HCT116 (cell line): ENCODE data around the gene MCTP2. TPM values are rescaled to one million over a fixed set of nuclear protein-coding genes. Genes with fewer than 3 reads are reported as not detected.

Source experiments
- ATAC-seq: fragments of 200-7000 bp; cut with Tn5 transposase; 2 replicates; pipeline ENCODE4 v1.9.1; 2020; ENCODE audit warnings: mild to moderate bottlenecking, moderate library complexity
- BruUV-seq: library from RNA; stranded (reverse); fragments of 400-500 nt; replicated peaks from 2 replicates; lab custom pipeline; 2021; lab: Mats Ljungman, UMichigan
- CTCF ChIA-PET: fragments of 300-600 bp; sonication (Branson Sonifier 250); formaldehyde crosslinking; loops from one replicate; lab custom pipeline; 2021; ENCODE audit warnings: antibody characterized with exemption; lab: Charles Lee
- POLR2A ChIA-PET: fragments of 300-600, 350-600 bp; sonication (Branson Sonifier 250); formaldehyde crosslinking; loops from one replicate; lab custom pipeline; 2021; ENCODE audit warnings: antibody characterized with exemption; lab: Charles Lee
- RAD21 ChIA-PET, 2 experiments: fragments of 300-600 bp; sonication (Branson Sonifier 250); formaldehyde crosslinking; loops; one replicate each; lab custom pipeline; 2023; ENCODE audit warnings: low total read pairs in 2 of 2; ENCODE audit not compliant: uncharacterized antibody in 2 of 2, unreplicated experiment in 2 of 2, low non-redundant PET in 1 of 2; lab: Charles Lee
- DNase-seq: peaks from one replicate; pipeline ENCODE4 v3.0.0-alpha.2; 2010; ENCODE audit warnings: low read depth, low spot score
- H2AFZ ChIP-seq: fragments of 200-600 bp; shearing (Covaris generic), sonication (generic); 2 replicates; pipeline ENCODE4 v1.6.1; 2017; ENCODE audit warnings: low read depth, mixed run types, mixed read lengths, antibody characterized with exemption, low read length; ENCODE audit not compliant: poor library complexity, severe bottlenecking
- H3K27ac ChIP-seq: 2 replicates; pipeline ENCODE4 v1.5.1; 2012; ENCODE audit warnings: low read depth, low read length
- H3K27me3 ChIP-seq: fragments of 200-600 bp; sonication (generic); 2 replicates; pipeline ENCODE4 v1.6.1; 2016; ENCODE audit warnings: mixed run types, low read length, mixed read lengths; ENCODE audit not compliant: insufficient read depth
- H3K36me3 ChIP-seq, 2 experiments: fragments of 200-500 bp in 1 of 2; fragments of 200-600 bp in 1 of 2; sonication (Bioruptor generic) in 1 of 2; sonication (generic) in 1 of 2; 2 replicates each; pipeline versions ENCODE4 v1.5.1 to v1.6.1; 2014 to 2016; ENCODE audit warnings: low read length in 2 of 2, inconsistent platforms in 1 of 2, mixed read lengths in 1 of 2, mixed run types in 1 of 2; ENCODE audit not compliant: insufficient read depth in 2 of 2, control insufficient read depth in 1 of 2
- H3K4me1 ChIP-seq, 2 experiments: fragments of 200-600 bp in 1 of 2; sonication (generic) in 1 of 2; 2 replicates each; pipeline versions ENCODE4 v1.5.1 to v1.6.1; 2012 to 2017; ENCODE audit warnings: low read length in 2 of 2, inconsistent platforms in 1 of 2, mild to moderate bottlenecking in 1 of 2, mixed read lengths in 1 of 2, mixed run types in 1 of 2, moderate library complexity in 1 of 2; ENCODE audit not compliant: insufficient read depth in 2 of 2, control insufficient read depth in 1 of 2
- H3K4me2 ChIP-seq: fragments of 200-600 bp; sonication (generic); 2 replicates; pipeline ENCODE4 v1.6.1; 2017; ENCODE audit warnings: mixed run types, low read length, mixed read lengths
- H3K4me3 ChIP-seq, 2 experiments: fragments of 200-600 bp in 1 of 2; sonication (generic) in 1 of 2; replicated peaks in 1 of 2; 2 replicates each; pipeline ENCODE4 v1.5.1; 2011 to 2016; ENCODE audit warnings: low read length in 2 of 2, control low read depth in 1 of 2, low read depth in 1 of 2, mild to moderate bottlenecking in 1 of 2, mixed read lengths in 1 of 2, mixed run types in 1 of 2
- H3K79me2 ChIP-seq: fragments of 200-600 bp; sonication (generic); 2 replicates; pipeline ENCODE4 v1.6.1; 2017; ENCODE audit warnings: mild to moderate bottlenecking, mixed run types, low read length, moderate library complexity, mixed read lengths; ENCODE audit not compliant: insufficient read depth
- H3K9ac ChIP-seq: fragments of 200-600 bp; sonication (generic); 2 replicates; pipeline ENCODE4 v1.6.1; 2016; ENCODE audit warnings: low read length, mixed read lengths
- H3K9me2 ChIP-seq: fragments of 200-600 bp; sonication (generic), shearing (Covaris generic); 2 replicates; pipeline ENCODE4 v1.6.1; 2017; ENCODE audit warnings: mixed run types, mild to moderate bottlenecking, moderate library complexity; ENCODE audit not compliant: insufficient read depth
- H3K9me3 ChIP-seq, 2 experiments: fragments of 200-500 bp in 1 of 2; fragments of 200-600 bp in 1 of 2; sonication (Bioruptor generic) in 1 of 2; sonication (generic) in 1 of 2; 2 replicates each; pipeline ENCODE4 v1.6.1; 2014 to 2017; ENCODE audit warnings: low read length in 2 of 2, mixed read lengths in 2 of 2, inconsistent platforms in 1 of 2, low read depth in 1 of 2, mild to moderate bottlenecking in 1 of 2, mixed run types in 1 of 2, moderate library complexity in 1 of 2; ENCODE audit not compliant: control insufficient read depth in 1 of 2, insufficient read depth in 1 of 2
- H4K20me1 ChIP-seq: fragments of 200-600 bp; sonication (generic), shearing (Covaris generic); 2 replicates; pipeline ENCODE4 v1.6.1; 2017; ENCODE audit warnings: mixed run types, mild to moderate bottlenecking, moderate library complexity; ENCODE audit not compliant: insufficient read depth
- ATF3 ChIP-seq: IDR thresholded peaks from 2 replicates; pipeline ENCODE4 v1.6.1; 2012
- CBX3 ChIP-seq: IDR thresholded peaks from 2 replicates; pipeline ENCODE4 v1.6.1; 2012; ENCODE audit warnings: low read depth
- CEBPB ChIP-seq: IDR thresholded peaks from 2 replicates; pipeline ENCODE4 v1.6.1; 2012; ENCODE audit warnings: low read depth
- EZH2phosphoT487 ChIP-seq: fragments of 200-600 bp; IDR thresholded peaks from 2 replicates; pipeline ENCODE4 v1.6.1; 2018; ENCODE audit warnings: antibody characterized with exemption, borderline replicate concordance
- FOSL1 ChIP-seq: IDR thresholded peaks from 2 replicates; pipeline ENCODE4 v1.6.1; 2012; ENCODE audit warnings: low read depth
- JUND ChIP-seq: IDR thresholded peaks from 2 replicates; pipeline ENCODE4 v1.6.1; 2012
- POLR2AphosphoS5 ChIP-seq: IDR thresholded peaks from 2 replicates; pipeline ENCODE4 v1.6.1; 2011; ENCODE audit warnings: mild to moderate bottlenecking, low read depth, low read length, moderate library complexity
- SIN3A ChIP-seq: IDR thresholded peaks from 2 replicates; pipeline ENCODE4 v1.6.1; 2012; ENCODE audit warnings: low read depth
- SRF ChIP-seq: IDR thresholded peaks from 2 replicates; pipeline ENCODE4 v1.6.1; 2012; ENCODE audit warnings: low read depth
- intact Hi-C: fragments of 100-400 bp; cut with micrococcal nuclease; formaldehyde crosslinking; loops from 2 replicates; pipeline ENCODE4 v1.10.0; 2022
- total RNA-seq: library from RNA; stranded (reverse); gene quantifications from one replicate; pipeline ENCODE4 v1.2.1, GENCODE V29; 2021; ENCODE audit not compliant: unreplicated experiment
- TF ChIP-seq, protein P1 (sequence below): IDR thresholded peaks from 2 replicates; pipeline ENCODE4 v1.6.1; 2012; ENCODE audit warnings: low read depth
- TF ChIP-seq, protein P2 (sequence below): IDR thresholded peaks from 2 replicates; pipeline ENCODE4 v1.6.1; 2012

The MCTP2 gene
- total RNA-seq, 1 experiment from 2014 or later = 12.9 TPM

GRCh38 chr15:94372821-94373220 is 141.5 kb downstream of the MCTP2 start:
- ChIA-PET CTCF (interaction anchor here (0.5 kb wide), 1 partner anchor 1956 kb away, joined by 3 read pairs; no protein-coding TSS in a partner anchor), POLR2A (no interaction called here), RAD21 (no interaction called here)
- H3K9ac ChIP-seq = no peak overlapping the region
- no peaks in the 10 kb centered on the region for H4K20me1 ChIP-seq
- H3K9me3 ChIP-seq = no peaks in the 10 kb centered on the region
- H3K27me3 ChIP-seq = no peaks in the 10 kb centered on the region
- H3K4me1 ChIP-seq = no peaks in the 10 kb centered on the region
- DNase-seq (no peak), ATAC-seq (no peak)
- TF ChIP-seq SIN3A (no peak), CEBPB (no peak), JUND (no peak), FOSL1 (no peak), POLR2AphosphoS5 (no peak), CBX3 (no peak), ATF3 (no peak), EZH2phosphoT487 (no peak), SRF (no peak)
- TF ChIP-seq, protein P1, sequence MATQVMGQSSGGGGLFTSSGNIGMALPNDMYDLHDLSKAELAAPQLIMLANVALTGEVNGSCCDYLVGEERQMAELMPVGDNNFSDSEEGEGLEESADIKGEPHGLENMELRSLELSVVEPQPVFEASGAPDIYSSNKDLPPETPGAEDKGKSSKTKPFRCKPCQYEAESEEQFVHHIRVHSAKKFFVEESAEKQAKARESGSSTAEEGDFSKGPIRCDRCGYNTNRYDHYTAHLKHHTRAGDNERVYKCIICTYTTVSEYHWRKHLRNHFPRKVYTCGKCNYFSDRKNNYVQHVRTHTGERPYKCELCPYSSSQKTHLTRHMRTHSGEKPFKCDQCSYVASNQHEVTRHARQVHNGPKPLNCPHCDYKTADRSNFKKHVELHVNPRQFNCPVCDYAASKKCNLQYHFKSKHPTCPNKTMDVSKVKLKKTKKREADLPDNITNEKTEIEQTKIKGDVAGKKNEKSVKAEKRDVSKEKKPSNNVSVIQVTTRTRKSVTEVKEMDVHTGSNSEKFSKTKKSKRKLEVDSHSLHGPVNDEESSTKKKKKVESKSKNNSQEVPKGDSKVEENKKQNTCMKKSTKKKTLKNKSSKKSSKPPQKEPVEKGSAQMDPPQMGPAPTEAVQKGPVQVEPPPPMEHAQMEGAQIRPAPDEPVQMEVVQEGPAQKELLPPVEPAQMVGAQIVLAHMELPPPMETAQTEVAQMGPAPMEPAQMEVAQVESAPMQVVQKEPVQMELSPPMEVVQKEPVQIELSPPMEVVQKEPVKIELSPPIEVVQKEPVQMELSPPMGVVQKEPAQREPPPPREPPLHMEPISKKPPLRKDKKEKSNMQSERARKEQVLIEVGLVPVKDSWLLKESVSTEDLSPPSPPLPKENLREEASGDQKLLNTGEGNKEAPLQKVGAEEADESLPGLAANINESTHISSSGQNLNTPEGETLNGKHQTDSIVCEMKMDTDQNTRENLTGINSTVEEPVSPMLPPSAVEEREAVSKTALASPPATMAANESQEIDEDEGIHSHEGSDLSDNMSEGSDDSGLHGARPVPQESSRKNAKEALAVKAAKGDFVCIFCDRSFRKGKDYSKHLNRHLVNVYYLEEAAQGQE = no peak
- TF ChIP-seq, protein P2, sequence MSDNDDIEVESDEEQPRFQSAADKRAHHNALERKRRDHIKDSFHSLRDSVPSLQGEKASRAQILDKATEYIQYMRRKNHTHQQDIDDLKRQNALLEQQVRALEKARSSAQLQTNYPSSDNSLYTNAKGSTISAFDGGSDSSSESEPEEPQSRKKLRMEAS = no peak
- intact Hi-C loops = no loop called here
- no peak overlapping the region for H3K4me3 ChIP-seq
- H3K79me2 ChIP-seq = no peaks in the 10 kb centered on the region
- no TSS peak for BruUV-seq
- no peaks in the 10 kb centered on the region for H3K36me3 ChIP-seq
- H3K9me2 ChIP-seq = no peaks in the 10 kb centered on the region
- no peak overlapping the region for H3K27ac ChIP-seq
- H2AFZ ChIP-seq = no peak overlapping the region
- no peak overlapping the region for H3K4me2 ChIP-seq
